Naive thymus-derived CD8-positive, alpha-beta T cell (primary cell): Measurements from ENCODE around the gene DONSON. TPM values are rescaled to one million over a fixed set of nuclear protein-coding genes. Genes with fewer than 3 reads are reported as not detected.

Experiments used
- ATAC-seq, 2 donors: fragments of 150-1000 bp; cut with Tn5 transposase in 1 of 2; sonication (Bioruptor Pico), chemical (Tn5 transposase) in 1 of 2; 1 replicate in 1 of 2; 2 replicates in 1 of 2; pipeline ENCODE4 v1.10.0; 2021; ENCODE audit warnings: mild to moderate bottlenecking in 2 of 2, moderate library complexity in 2 of 2
- POLR2A ChIA-PET: fragments of 350-600 bp; sonication (Branson Sonifier 250); formaldehyde crosslinking; loops from one replicate; lab custom pipeline; 2021; ENCODE audit warnings: antibody characterized with exemption; lab: Charles Lee
- DNase-seq, 10 donors: peaks; one replicate each; pipeline versions ENCODE4 v3.0.0 to v3.0.0-alpha.2; 2020 to 2022
- H3K27ac Mint-ChIP-seq, 10 donors: one replicate each; pipeline ENCODE4 v1.8.0; 2020 to 2022; ENCODE audit warnings: mild to moderate bottlenecking in 10 of 10, mixed read lengths in 10 of 10, moderate library complexity in 4 of 10, inconsistent platforms in 1 of 10
- H3K27me3 Mint-ChIP-seq, 5 donors: one replicate each; pipeline ENCODE4 v1.8.0; 2021 to 2022; ENCODE audit warnings: mixed read lengths in 5 of 5
- H3K36me3 Mint-ChIP-seq, 3 donors: one replicate each; pipeline ENCODE4 v1.8.0; 2020 to 2022; ENCODE audit warnings: mixed read lengths in 3 of 3, mild to moderate bottlenecking in 2 of 3, inconsistent platforms in 1 of 3
- H3K4me1 Mint-ChIP-seq, 4 donors: one replicate each; pipeline ENCODE4 v1.8.0; 2021 to 2022; ENCODE audit warnings: mixed read lengths in 4 of 4
- H3K4me3 Mint-ChIP-seq, 10 donors: one replicate each; pipeline ENCODE4 v1.8.0; 2020 to 2022; ENCODE audit warnings: mild to moderate bottlenecking in 10 of 10, mixed read lengths in 10 of 10, moderate library complexity in 6 of 10, inconsistent platforms in 1 of 10
- H3K9me3 Mint-ChIP-seq, 9 donors: one replicate each; pipeline ENCODE4 v1.8.0; 2020 to 2022; ENCODE audit warnings: mixed read lengths in 9 of 9, mild to moderate bottlenecking in 3 of 9, inconsistent platforms in 1 of 9, moderate library complexity in 1 of 9
- polyA plus RNA-seq, 3 donors: library from polyadenylated mRNA; unstranded; fragments of 300-500 nt; fragmentation: Illumina TruSeq; gene quantifications; one replicate each; pipeline ENCODE4 v1.2.3, GENCODE V29; 2021
- total RNA-seq, 8 experiments: library from RNA in 2 of 8; stranded (reverse) in 2 of 8; gene quantifications; one replicate each; pipeline ENCODE4 v1.2.3 and lab custom pipeline; 2021 to 2026

Gene DONSON
- total and polyA plus RNA-seq, 5 experiments from 2014 or later, result 1.9 to 10.3 (median 4.7) TPM

- Mint-ChIP-seq H3K27ac (peak overlapping the region in 5 of 10 donors; percentile 23 to 65 (median 41)), H3K4me3 (peak overlapping the region in 1 of 10 donors; percentile 46), H3K27me3 (no peaks in the 10 kb centered on the region), H3K9me3 (no peaks in the 10 kb centered on the region), H3K4me1 (peaks cover 21 to 66% (median 58%) of the 10 kb centered on the region in 4 donors), H3K36me3 (peaks cover 9 to 87% (median 44%) of the 10 kb centered on the region in 3 donors)
- POLR2A ChIA-PET, result interaction anchor here (4.9 kb wide), 1 partner anchor 18 kb away, joined by 24 read pairs; the partner anchor contains the start of genes GART and SON
- ATAC-seq (no peak), DNase-seq (no peak)
These were observed 27.5 kb downstream of the DONSON start for GRCh38 chr21:33560965-33561364.

- POLR2A ChIA-PET, result interaction anchor here (4.9 kb wide), 1 partner anchor 17 kb away, joined by 24 read pairs; the partner anchor contains the start of genes GART and SON
- peaks cover 21 to 70% (median 66%) of the 10 kb centered on the region in 4 donors for H3K4me1 Mint-ChIP-seq
- ATAC-seq, result no peak
- H3K9me3 Mint-ChIP-seq, result no peaks in the 10 kb centered on the region
- peak overlapping the region in 2 of 10 donors; percentile 29 to 68 for H3K27ac Mint-ChIP-seq
- no peak for DNase-seq
- H3K36me3 Mint-ChIP-seq, result peaks cover 14 to 92% (median 52%) of the 10 kb centered on the region in 3 donors
- H3K4me3 Mint-ChIP-seq, result no peak overlapping the region
- no peaks in the 10 kb centered on the region for H3K27me3 Mint-ChIP-seq
These were observed 28.7 kb downstream of the DONSON start for GRCh38 chr21:33559813-33560212.

GRCh38 chr21:33558777-33559421 lies 29.6 kb downstream of the DONSON start:
- Mint-ChIP-seq H3K27ac (peak overlapping the region in 7 of 10 donors; percentile 20 to 71 (median 49)), H3K36me3 (peaks cover 20 to 93% (median 60%) of the 10 kb centered on the region in 3 donors), H3K9me3 (no peaks in the 10 kb centered on the region), H3K4me3 (peak overlapping the region in 2 of 10 donors; percentile 4 to 34), H3K27me3 (no peaks in the 10 kb centered on the region), H3K4me1 (peaks cover 29 to 77% (median 73%) of the 10 kb centered on the region in 4 donors)
- no peak for DNase-seq
- ATAC-seq, result no peak
- POLR2A ChIA-PET, result interaction anchor here (0.6 to 4.9 kb wide), 2 partner anchors 16 to 64 kb away, joined by 3 to 24 read pairs; partner anchors contain the start of genes GART and SON

GRCh38 chr21:33557447-33557846 lies 31.0 kb downstream of the DONSON start:
- DNase-seq (no peak), ATAC-seq (no peak)
- Mint-ChIP-seq H3K4me1 (peaks cover 31 to 80% (median 67%) of the 10 kb centered on the region in 4 donors), H3K27me3 (no peaks in the 10 kb centered on the region), H3K9me3 (no peaks in the 10 kb centered on the region), H3K4me3 (peak overlapping the region in 1 of 10 donors; percentile 38), H3K27ac (peak overlapping the region in 4 of 10 donors; percentile 18 to 87 (median 26)), H3K36me3 (peaks cover 24 to 94% (median 71%) of the 10 kb centered on the region in 3 donors)
- POLR2A ChIA-PET, result interaction anchor here (4.9 kb wide), 1 partner anchor 15 kb away, joined by 24 read pairs; the partner anchor contains the start of genes GART and SON

- H3K4me1 Mint-ChIP-seq, result peaks cover 22 to 69% (median 54%) of the 10 kb centered on the region in 4 donors
- peaks cover 28 to 88% (median 67%) of the 10 kb centered on the region in 3 donors for H3K36me3 Mint-ChIP-seq
- no peaks in the 10 kb centered on the region for H3K9me3 Mint-ChIP-seq
- DNase-seq (no peak), ATAC-seq (no peak)
- no peaks in the 10 kb centered on the region for H3K27me3 Mint-ChIP-seq
- POLR2A ChIA-PET, result interaction anchor here (0.7 kb wide), 1 partner anchor 12 kb away, joined by 3 read pairs; no protein-coding TSS in a partner anchor
- H3K4me3 Mint-ChIP-seq, result peak overlapping the region in 6 of 10 donors; percentile 15 to 68 (median 58)
- peak overlapping the region in 6 of 10 donors; percentile 11 to 72 (median 52) for H3K27ac Mint-ChIP-seq
These were observed 33.5 kb downstream of the DONSON start for GRCh38 chr21:33554982-33555344.

- peak overlapping the region in 8 of 10 donors; percentile 13 to 72 (median 58) for H3K27ac Mint-ChIP-seq
- POLR2A ChIA-PET, result interaction anchor here (0.7 kb wide), 1 partner anchor 11 kb away, joined by 3 read pairs; no protein-coding TSS in a partner anchor
- H3K4me3 Mint-ChIP-seq, result peak overlapping the region in 9 of 10 donors; percentile 15 to 66 (median 54)
- DNase-seq, result no peak
- no peaks in the 10 kb centered on the region for H3K9me3 Mint-ChIP-seq
- no peaks in the 10 kb centered on the region for H3K27me3 Mint-ChIP-seq
- H3K4me1 Mint-ChIP-seq, result peaks cover 24 to 69% (median 58%) of the 10 kb centered on the region in 4 donors
- ATAC-seq, result no peak
- peaks cover 32 to 88% (median 63%) of the 10 kb centered on the region in 3 donors for H3K36me3 Mint-ChIP-seq
These were observed 34.1 kb downstream of the DONSON start for GRCh38 chr21:33554236-33554981.

- peak overlapping the region in 1 of 10 donors; percentile 9 for H3K4me3 Mint-ChIP-seq
- no peaks in the 10 kb centered on the region for H3K27me3 Mint-ChIP-seq
- no peak for DNase-seq
- H3K36me3 Mint-ChIP-seq, result peaks cover 25 to 88% (median 56%) of the 10 kb centered on the region in 3 donors
- POLR2A ChIA-PET, result interaction anchor here (1.4 kb wide), 1 partner anchor 10 kb away, joined by 5 read pairs; no protein-coding TSS in a partner anchor
- ATAC-seq, result no peak
- no peaks in the 10 kb centered on the region for H3K9me3 Mint-ChIP-seq
- peak overlapping the region in 3 of 10 donors; percentile 8 to 67 (median 53) for H3K27ac Mint-ChIP-seq
- peaks cover 25 to 67% (median 56%) of the 10 kb centered on the region in 4 donors for H3K4me1 Mint-ChIP-seq
These were observed 35.4 kb downstream of the DONSON start for GRCh38 chr21:33552999-33553598.

GRCh38 chr21:33552093-33552998 lies 36.1 kb downstream of the DONSON start:
- peak; percentile 3 to 9 for ATAC-seq
- no peaks in the 10 kb centered on the region for H3K9me3 Mint-ChIP-seq
- peak overlapping the region in 6 of 10 donors; percentile 7 to 75 (median 24) for H3K27ac Mint-ChIP-seq
- DNase-seq, result no peak
- peaks cover 25 to 88% (median 49%) of the 10 kb centered on the region in 3 donors for H3K36me3 Mint-ChIP-seq
- H3K4me1 Mint-ChIP-seq, result peaks cover 25 to 63% (median 54%) of the 10 kb centered on the region in 4 donors
- H3K4me3 Mint-ChIP-seq, result peak overlapping the region in 2 of 10 donors; percentile 10 to 14
- no peaks in the 10 kb centered on the region for H3K27me3 Mint-ChIP-seq
- POLR2A ChIA-PET, result interaction anchor here (1.4 kb wide), 1 partner anchor 9 kb away, joined by 5 read pairs; no protein-coding TSS in a partner anchor

GRCh38 chr21:33551664-33552063 lies 36.8 kb downstream of the DONSON start:
- H3K9me3 Mint-ChIP-seq, result no peaks in the 10 kb centered on the region
- POLR2A ChIA-PET, result interaction anchor here (0.5 to 1.4 kb wide), 4 partner anchors 8 to 68 kb away, joined by 3 to 5 read pairs (median 4); partner anchors contain the start of genes DONSON and SON

GRCh38 chr21:33550772-33551660 lies 37.5 kb downstream of the DONSON start:
- Mint-ChIP-seq H3K4me3 (no peak overlapping the region), H3K9me3 (no peaks in the 10 kb centered on the region), H3K36me3 (peaks cover 24 to 86% (median 39%) of the 10 kb centered on the region in 3 donors), H3K27me3 (no peaks in the 10 kb centered on the region), H3K4me1 (peaks cover 21 to 60% (median 47%) of the 10 kb centered on the region in 4 donors), H3K27ac (no peak overlapping the region)
- POLR2A ChIA-PET, result interaction anchor here (0.5 to 1.2 kb wide), 3 partner anchors 8 to 68 kb away, joined by 3 to 5 read pairs (median 3); partner anchors contain the start of genes DONSON and SON
- ATAC-seq (peak in 1 of 2 donors; percentile 13), DNase-seq (no peak)

More at GRCh38 chr21:33551664-33552063, 36.8 kb downstream of the DONSON start:
- Mint-ChIP-seq H3K4me3 (no peak overlapping the region), H3K4me1 (peaks cover 25 to 62% (median 50%) of the 10 kb centered on the region in 4 donors), H3K36me3 (peaks cover 25 to 88% (median 45%) of the 10 kb centered on the region in 3 donors), H3K27me3 (no peaks in the 10 kb centered on the region), H3K27ac (no peak overlapping the region)
- no peak for DNase-seq
- ATAC-seq, result peak in 1 of 2 donors; percentile 4
